IMR-90 (cell line): ENCODE results near the gene CERT1. TPM values are rescaled to one million over a fixed set of nuclear protein-coding genes. Genes with fewer than 3 reads are reported as not detected.

Experiments
- ATAC-seq: fragments of 200-7000 bp; cut with Tn5 transposase; 2 replicates; pipeline ENCODE4 v1.9.1; 2020; ENCODE audit warnings: low read depth, mild to moderate bottlenecking, moderate library complexity
- BruUV-seq: library from RNA; stranded (reverse); fragments of 400-500 nt; replicated peaks from 2 replicates; lab custom pipeline; 2021; lab: Mats Ljungman, UMichigan
- CTCF ChIA-PET: fragments of 300-600 bp; formaldehyde crosslinking; extraction: SDS; loops from one replicate; lab custom pipeline; 2021; ENCODE audit warnings: antibody characterized with exemption; lab: Yijun Ruan, JAX
- POLR2A ChIA-PET: fragments of 300-600 bp; sonication (Branson Sonifier 250); formaldehyde crosslinking; loops from one replicate; lab custom pipeline; 2022; ENCODE audit warnings: antibody characterized with exemption; ENCODE audit not compliant: unreplicated experiment; lab: Charles Lee
- DNase-seq: peaks from one replicate; pipeline ENCODE4 v3.0.0; 2013
- H2AFZ ChIP-seq: replicated peaks from 2 replicates; pipeline ENCODE3; 2013; ENCODE audit warnings: low read length, mild to moderate bottlenecking; ENCODE audit not compliant: poor library complexity
- H2AK5ac ChIP-seq: 2 replicates; pipeline ENCODE4 v1.6.1; 2013; ENCODE audit warnings: low read depth, low read length, inconsistent platforms
- H2AK9ac ChIP-seq: replicated peaks from 2 replicates; pipeline ENCODE3; 2013; ENCODE audit warnings: mild to moderate bottlenecking, low read depth, low read length, moderate library complexity; ENCODE audit not compliant: poor library complexity
- H2BK120ac ChIP-seq: 2 replicates; pipeline ENCODE4 v1.6.1; 2013; ENCODE audit warnings: low read depth, low read length, inconsistent platforms
- H2BK15ac ChIP-seq: 3 replicates; pipeline ENCODE4 v1.6.1; 2013; ENCODE audit warnings: low read depth, low read length, inconsistent platforms
- H2BK20ac ChIP-seq: 2 replicates; pipeline ENCODE4 v1.6.1; 2013; ENCODE audit warnings: low read depth, mild to moderate bottlenecking, inconsistent platforms, low read length, moderate library complexity
- H2BK5ac ChIP-seq: 2 replicates; pipeline ENCODE4 v1.6.1; 2013; ENCODE audit warnings: mild to moderate bottlenecking, low read depth, low read length, inconsistent platforms; ENCODE audit not compliant: poor library complexity, severe bottlenecking
- H3K14ac ChIP-seq: replicated peaks from 2 replicates; pipeline ENCODE4 v1.6.1; 2013; ENCODE audit warnings: low read depth, low read length, inconsistent platforms
- H3K18ac ChIP-seq: 2 replicates; pipeline ENCODE4 v1.6.1; 2013; ENCODE audit warnings: low read depth, low read length, control low read depth
- H3K23ac ChIP-seq: 2 replicates; pipeline ENCODE4 v1.6.1; 2013; ENCODE audit warnings: low read depth, low read length, inconsistent platforms
- H3K27ac ChIP-seq: 2 replicates; pipeline ENCODE4 v1.5.1; 2013; ENCODE audit warnings: mild to moderate bottlenecking, control low read depth, low read length; ENCODE audit not compliant: insufficient read depth
- H3K27me3 ChIP-seq: 2 replicates; pipeline ENCODE4 v1.6.1; 2013; ENCODE audit warnings: low read length; ENCODE audit not compliant: control insufficient read depth, insufficient read depth
- H3K36me3 ChIP-seq: 2 replicates; pipeline ENCODE4 v1.6.1; 2013; ENCODE audit warnings: low read length, mixed read lengths; ENCODE audit not compliant: control insufficient read depth, insufficient read depth
- H3K4ac ChIP-seq: 2 replicates; pipeline ENCODE4 v1.6.1; 2013; ENCODE audit warnings: low read depth, low read length, inconsistent platforms
- H3K4me1 ChIP-seq: 2 replicates; pipeline ENCODE4 v1.6.1; 2013; ENCODE audit warnings: low read length, mixed read lengths; ENCODE audit not compliant: control insufficient read depth, insufficient read depth
- H3K4me2 ChIP-seq: 2 replicates; pipeline ENCODE4 v1.6.1; 2013; ENCODE audit warnings: low read depth, mild to moderate bottlenecking, control low read depth, low read length, moderate library complexity
- H3K4me3 ChIP-seq: 2 replicates; pipeline ENCODE4 v1.5.1; 2013; ENCODE audit warnings: low read depth, mild to moderate bottlenecking, control low read depth, low read length, moderate library complexity; ENCODE audit not compliant: insufficient read depth
- H3K56ac ChIP-seq: 2 replicates; pipeline ENCODE4 v1.6.1; 2013; ENCODE audit warnings: low read length, inconsistent platforms; ENCODE audit not compliant: insufficient read depth; ENCODE audit errors: extremely low read depth
- H3K79me1 ChIP-seq, 2 experiments: 2 replicates each; pipeline ENCODE4 v1.6.1; 2013; ENCODE audit warnings: low read length in 2 of 2, inconsistent platforms in 1 of 2, low read depth in 1 of 2
- H3K9ac ChIP-seq: 2 replicates; pipeline ENCODE4 v1.6.1; 2013; ENCODE audit warnings: low read depth, low read length, control low read depth
- H3K9me1 ChIP-seq: 2 replicates; pipeline ENCODE4 v1.6.1; 2013; ENCODE audit warnings: low read length, inconsistent platforms; ENCODE audit not compliant: insufficient read depth
- H3K9me3 ChIP-seq: 2 replicates; pipeline ENCODE4 v1.6.1; 2013; ENCODE audit warnings: low read length; ENCODE audit not compliant: control insufficient read depth, insufficient read depth
- H4K20me1 ChIP-seq: 2 replicates; pipeline ENCODE4 v1.6.1; 2013; ENCODE audit warnings: low read length, inconsistent platforms; ENCODE audit not compliant: insufficient read depth
- H4K5ac ChIP-seq: 2 replicates; pipeline ENCODE4 v1.6.1; 2013; ENCODE audit warnings: mild to moderate bottlenecking, low read depth, low read length, control low read depth
- H4K8ac ChIP-seq, 2 experiments: 2 replicates each; pipeline ENCODE4 v1.6.1; 2013; ENCODE audit warnings: low read depth in 2 of 2, low read length in 2 of 2, control low read depth in 1 of 2, inconsistent platforms in 1 of 2
- H4K91ac ChIP-seq: 2 replicates; pipeline ENCODE4 v1.6.1; 2013; ENCODE audit warnings: low read depth, low read length, inconsistent platforms; ENCODE audit not compliant: insufficient read depth
- CEBPB ChIP-seq: IDR thresholded peaks from 2 replicates; pipeline ENCODE4 v1.6.1; 2012; ENCODE audit warnings: low read depth, low read length, improper control_type of control experiment
- POLR2A ChIP-seq: IDR thresholded peaks from 2 replicates; pipeline ENCODE4 v1.6.1; 2012; ENCODE audit warnings: mild to moderate bottlenecking, low read depth, low read length
- WGBS, 2 experiments: methylation state at CpG; one replicate each; pipeline versions ENCODE4 v1.1.5 to v1.1.7; 2013; ENCODE audit warnings: missing lambda C conversion rate in 2 of 2; ENCODE audit not compliant: insufficient read length in 1 of 2; ENCODE audit errors: extremely low coverage in 2 of 2; 5-methylcytosine and 5-hydroxymethylcytosine counted together
- dilution Hi-C: fragments of 300-500 bp; cut with HindIII; formaldehyde crosslinking; loops from one replicate; pipeline ENCODE4 v1.14.3; 2018; ENCODE audit warnings: low sequenced_read_pairs; ENCODE audit not compliant: unreplicated experiment
- in situ Hi-C: fragments of 300-500 bp; cut with MboI; formaldehyde crosslinking; loops from 3 replicates; pipeline ENCODE4 v1.14.3; 2019; ENCODE audit warnings: low sequenced_read_pairs, inconsistent platforms, mixed read lengths
- intact Hi-C: fragments of 100-400 bp; cut with micrococcal nuclease; formaldehyde crosslinking; loops from 2 replicates; pipeline ENCODE4 v1.10.0; 2022
- polyA plus RNA-seq, 3 experiments: library from polyadenylated mRNA; depleted of rRNA; stranded (reverse); fragments of >200 nt; gene quantifications; 2 replicates each; pipeline ENCODE4 v1.2.3, GENCODE V29; 2012; ENCODE audit warnings: low replicate concordance in 1 of 3
- total RNA-seq: library from RNA; depleted of rRNA; stranded (reverse); fragments of >200 nt; gene quantifications from 2 replicates; pipeline ENCODE4 v1.2.3, GENCODE V29; 2012

CERT1 gene
- total and polyA plus RNA-seq, 2 of the 4 experiments (the other 2 are of a cell fraction), result 7.2 TPM

- H2BK20ac ChIP-seq, result no peak overlapping the region
- H3K4ac ChIP-seq, result no peak overlapping the region
- no TSS peak for BruUV-seq
- no peak overlapping the region for H2AK5ac ChIP-seq
- no CpG with 5 or more reads among the region's 1 CpG for WGBS, 2 experiments
- H3K18ac ChIP-seq, result no peak overlapping the region
- no peak overlapping the region for H3K4me2 ChIP-seq
- ChIA-PET CTCF (interaction anchor here (0.6 kb wide), 1 partner anchor 19 kb away, joined by 3 read pairs; no protein-coding TSS in a partner anchor), POLR2A (interaction anchor here (0.6 kb wide), 1 partner anchor 44 kb away, joined by 3 read pairs; no protein-coding TSS in a partner anchor)
- H3K4me1 ChIP-seq, result no peaks in the 10 kb centered on the region
- H4K20me1 ChIP-seq, result peaks cover 4% of the 10 kb centered on the region
- H4K91ac ChIP-seq, result no peak overlapping the region
- H4K8ac ChIP-seq, result no peak overlapping the region
- peak; percentile 10 for DNase-seq
- in situ Hi-C loops, result no loop called here
- dilution Hi-C loops, result no loop called here
- intact Hi-C loops, result no loop called here
- no peak overlapping the region for H3K4me3 ChIP-seq
- no peak overlapping the region for H2BK5ac ChIP-seq
- TF ChIP-seq CEBPB (peak; percentile 88), POLR2A (no peak)
- ATAC-seq, result no peak
- H3K56ac ChIP-seq, result no peak overlapping the region
- no peak overlapping the region for H3K23ac ChIP-seq
- peaks cover 2% of the 10 kb centered on the region for H3K36me3 ChIP-seq
- H2AFZ ChIP-seq, result no peak overlapping the region
- H2AK9ac ChIP-seq, result no peak overlapping the region
- H3K9ac ChIP-seq, result no peak overlapping the region
- H4K5ac ChIP-seq, result no peak overlapping the region
- H3K27me3 ChIP-seq, result no peaks in the 10 kb centered on the region
- H3K79me1 ChIP-seq, result peaks cover 21 to 36% of the 10 kb centered on the region in 2 experiments
- no peak overlapping the region for H2BK120ac ChIP-seq
- no peak overlapping the region for H3K27ac ChIP-seq
- peaks cover 5% of the 10 kb centered on the region; the same call in 1 of the 2 replicates for H3K9me3 ChIP-seq
- H3K9me1 ChIP-seq, result no peaks in the 10 kb centered on the region; the same call in 1 of the 2 replicates
- H3K14ac ChIP-seq, result no peak overlapping the region
- no peak overlapping the region for H2BK15ac ChIP-seq
Observed at GRCh38 chr5:75522542-75522941, 11.1 kb upstream of the CERT1 start.
